8988T (cell line): Measurements from ENCODE around the gene EFCAB14.
"Not testable (repeated sequence)": the region's sequence is repeated elsewhere in the genome, so short reads cannot be mapped to it uniquely, and the experiment has no call there.

Experiments
- DNase-seq: peaks from one replicate; pipeline ENCODE4 v3.0.0; 2011

The EFCAB14 gene

DNA sequence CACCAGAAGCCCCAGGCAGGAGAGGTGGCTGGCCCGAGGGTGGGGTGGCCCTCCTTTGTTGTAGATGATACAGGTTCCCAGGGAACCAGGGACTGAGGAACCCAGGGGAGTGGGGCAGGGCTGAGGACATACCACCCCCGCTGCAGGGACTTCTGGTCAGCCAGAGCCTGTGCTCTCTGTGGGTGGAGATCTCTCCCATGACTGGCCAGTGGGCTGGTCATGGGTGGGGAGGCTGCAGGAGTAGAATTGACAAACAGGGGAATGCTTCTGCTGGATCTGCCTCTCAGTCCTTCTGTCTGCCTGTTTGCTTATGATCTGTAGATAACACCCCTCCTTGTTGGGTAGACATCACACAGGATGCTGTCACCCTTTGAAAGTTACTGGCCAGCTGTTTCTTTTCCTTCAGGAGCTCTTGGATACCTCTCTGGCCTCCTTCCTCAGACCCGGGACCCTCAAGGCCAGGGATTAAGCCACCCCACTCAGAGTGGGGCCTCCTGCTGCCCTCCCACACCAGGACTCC lies 2.8 kb upstream of the EFCAB14 start:
- DNase-seq: no peak

DNA sequence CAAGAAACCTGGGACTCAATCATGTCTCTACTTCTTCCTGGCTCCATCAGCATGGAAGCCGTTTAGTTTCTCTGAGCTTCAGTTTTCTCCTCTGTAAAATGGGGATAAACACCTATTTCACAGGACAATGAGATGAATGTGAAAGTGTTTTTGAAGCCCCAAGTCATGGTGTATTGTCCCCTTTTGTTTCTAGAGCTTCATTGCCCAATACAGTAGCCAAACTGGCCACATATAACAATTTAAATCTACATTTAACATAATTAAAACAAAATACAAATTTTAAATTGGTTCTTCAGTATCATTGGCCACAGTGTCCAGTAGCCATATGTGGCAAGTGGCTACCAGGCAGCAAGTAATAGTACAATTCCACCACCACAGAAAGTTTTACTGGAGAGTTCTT lies 2.3 kb upstream of the EFCAB14 start:
- no peak for DNase-seq

DNA sequence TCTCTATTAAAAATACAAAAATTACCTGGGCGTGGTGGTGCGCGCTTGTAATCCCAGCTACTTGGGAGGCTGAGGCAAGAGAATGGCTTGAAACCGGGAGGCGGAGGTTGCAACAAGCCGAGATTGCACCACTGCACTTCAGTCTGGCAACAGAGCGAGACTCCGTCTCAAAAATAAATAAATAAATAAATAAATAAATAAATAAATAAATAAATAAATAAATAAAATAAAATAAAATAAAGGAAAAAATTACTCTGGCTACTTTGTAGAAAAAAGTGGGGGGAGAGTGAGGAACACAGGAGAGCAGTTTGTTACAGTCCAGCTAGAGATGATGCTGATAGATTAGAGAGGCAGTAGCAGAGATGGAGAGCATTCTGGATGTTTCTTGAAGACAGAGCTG lies 1.4 kb upstream of the EFCAB14 start:
- DNase-seq: not testable (repeated sequence)

DNA sequence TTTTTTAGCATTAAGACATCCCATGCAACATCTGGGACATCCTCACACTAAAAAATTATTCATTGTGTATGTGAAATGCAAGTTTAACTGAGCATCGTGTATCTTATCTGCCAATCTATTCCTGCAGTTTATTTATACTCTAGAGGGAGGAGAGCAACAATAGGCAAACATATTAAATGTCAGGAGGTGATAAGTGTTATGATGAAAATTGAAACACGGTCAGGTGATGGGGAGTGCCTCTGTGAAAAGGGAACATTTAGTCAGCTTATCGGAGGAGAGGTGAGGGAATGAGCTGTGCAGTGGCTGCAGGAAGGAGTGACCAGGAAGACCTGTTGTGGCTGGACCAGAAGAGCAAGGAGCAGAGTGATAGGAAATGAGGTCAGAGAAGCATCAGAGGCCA lies 775 bp upstream of the EFCAB14 start:
- no peak for DNase-seq

DNA sequence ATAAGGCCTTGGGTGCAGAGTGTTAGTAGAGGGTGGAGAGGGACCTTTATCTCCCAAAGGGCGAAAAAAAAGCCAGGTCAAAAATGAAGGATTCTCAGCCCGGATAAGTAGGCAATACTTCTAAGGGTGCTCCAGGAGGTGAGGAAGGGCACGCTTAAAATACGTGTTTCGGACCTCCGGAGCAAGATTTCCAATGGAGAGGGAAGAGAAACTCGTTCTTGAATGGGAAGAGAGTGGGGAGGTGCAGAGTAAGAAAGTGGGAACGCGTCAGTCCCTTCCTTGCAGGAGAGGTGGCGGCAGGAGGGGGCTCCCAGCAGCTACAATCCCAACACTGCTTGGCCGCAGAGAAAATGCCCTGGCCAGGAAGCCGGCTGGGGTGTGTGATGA lies 581 bp downstream of the EFCAB14 start:
- no peak for DNase-seq

DNA sequence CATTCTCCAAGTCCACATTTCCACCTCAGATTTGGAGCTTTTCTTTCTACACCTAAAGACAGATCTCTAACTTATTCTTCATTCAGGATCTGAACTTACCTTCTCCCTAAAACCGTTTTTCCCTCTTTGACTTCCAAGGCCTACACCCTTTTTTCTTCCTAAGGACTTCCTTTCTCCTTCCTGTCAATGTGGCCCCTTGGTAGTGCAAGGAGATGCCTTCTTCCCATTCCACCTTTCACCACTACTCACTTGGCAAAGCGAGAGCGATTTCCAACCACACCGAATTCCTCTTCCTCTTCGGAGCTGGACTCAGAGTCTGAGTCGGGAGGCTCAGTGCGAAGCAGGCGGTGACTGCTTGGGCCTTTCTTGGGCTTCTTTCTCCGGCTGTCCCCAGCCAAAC lies 1.3 kb downstream of the EFCAB14 start:
- no peak for DNase-seq

DNA sequence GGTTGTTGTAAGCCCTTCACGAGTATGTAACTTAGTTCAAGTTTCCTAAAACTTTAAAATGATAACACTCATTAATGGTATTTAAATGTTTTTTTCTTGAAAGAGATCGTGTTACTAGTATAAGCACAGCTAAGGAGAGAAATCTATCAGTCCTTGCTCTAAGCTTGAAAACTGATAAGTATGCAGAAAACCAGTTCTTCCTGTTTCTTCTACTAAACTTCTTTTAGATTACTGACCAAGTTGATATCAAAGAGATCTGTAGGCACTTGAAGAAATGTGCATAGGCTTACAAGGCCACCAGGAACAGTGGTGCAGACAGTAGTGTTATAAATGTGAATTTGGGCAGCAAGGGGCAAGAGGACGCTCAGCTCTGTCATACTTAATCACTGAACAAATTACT lies 3.9 kb downstream of the EFCAB14 start:
- DNase-seq: no peak

DNA sequence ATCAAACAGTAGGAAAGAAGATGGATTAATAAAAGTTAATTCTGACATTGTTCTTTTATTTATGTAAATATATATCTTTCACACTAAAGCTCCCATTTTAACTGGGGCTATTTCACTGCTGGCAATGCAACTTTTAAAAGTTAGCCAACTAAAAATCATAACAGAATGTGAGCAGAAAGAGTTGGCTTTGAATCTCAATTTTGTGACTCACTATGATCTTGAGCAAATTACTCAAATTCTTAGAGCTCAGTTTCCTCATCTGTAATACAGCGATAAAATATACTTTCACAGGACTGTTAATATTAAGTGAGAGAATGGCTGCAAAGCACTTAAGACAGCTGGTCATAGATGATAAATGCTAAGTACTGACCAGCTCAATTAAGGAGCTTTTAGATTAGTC lies 10.8 kb downstream of the EFCAB14 start:
- DNase-seq: no peak

DNA sequence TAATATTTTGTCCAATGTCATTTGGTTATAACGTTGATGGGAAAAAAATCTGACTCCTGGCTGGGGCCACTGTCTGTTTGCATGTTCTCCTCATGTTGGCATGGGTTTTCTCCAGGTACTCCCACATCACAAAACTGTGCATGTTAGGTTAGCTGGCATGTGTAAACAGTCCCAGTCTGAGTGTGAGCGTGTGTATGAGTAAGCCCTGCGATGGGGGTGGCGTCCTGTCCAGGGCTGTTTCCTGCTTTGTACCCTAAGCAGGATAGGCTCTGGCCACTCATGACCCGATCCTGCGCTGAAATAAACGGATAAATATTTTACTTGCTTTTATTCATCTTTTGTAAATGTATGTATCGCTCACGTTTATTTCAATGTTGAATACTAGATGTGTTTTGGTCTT lies 13.5 kb downstream of the EFCAB14 start:
- DNase-seq: no peak

DNA sequence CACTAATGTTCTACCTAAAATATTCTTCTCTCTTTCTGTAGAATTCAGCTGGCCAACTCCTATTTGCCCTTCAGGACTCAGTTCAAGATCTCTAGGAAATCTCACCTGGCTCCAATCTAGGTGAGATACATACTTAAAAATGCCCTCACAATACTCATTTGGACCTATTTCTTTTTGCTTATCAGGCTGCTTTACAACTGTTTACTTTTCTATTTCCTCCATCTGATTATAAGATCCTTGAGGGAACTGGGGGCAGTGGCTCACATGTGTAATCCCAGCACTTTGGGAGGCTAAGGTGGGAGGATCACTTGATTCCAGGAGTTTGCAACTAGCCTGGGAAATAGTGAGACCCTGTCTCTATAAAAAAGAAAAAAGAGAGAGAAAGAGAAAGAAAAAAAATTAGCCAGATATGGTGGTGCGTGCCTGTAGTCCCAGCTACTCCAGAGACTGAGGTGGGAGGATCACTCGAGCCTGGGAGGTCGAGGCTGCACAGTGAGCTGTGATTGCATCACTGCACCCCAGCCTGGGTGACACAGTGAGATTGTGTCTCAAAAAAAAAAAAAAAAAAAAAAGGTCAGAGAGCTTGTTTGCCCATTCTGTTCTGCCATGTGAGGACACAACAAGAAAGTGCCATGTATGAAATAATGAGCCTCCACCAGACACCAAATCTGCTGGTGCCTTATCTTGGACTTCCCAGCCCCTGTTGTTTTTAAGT lies 14.8 kb downstream of the EFCAB14 start:
- no peak for DNase-seq

DNA sequence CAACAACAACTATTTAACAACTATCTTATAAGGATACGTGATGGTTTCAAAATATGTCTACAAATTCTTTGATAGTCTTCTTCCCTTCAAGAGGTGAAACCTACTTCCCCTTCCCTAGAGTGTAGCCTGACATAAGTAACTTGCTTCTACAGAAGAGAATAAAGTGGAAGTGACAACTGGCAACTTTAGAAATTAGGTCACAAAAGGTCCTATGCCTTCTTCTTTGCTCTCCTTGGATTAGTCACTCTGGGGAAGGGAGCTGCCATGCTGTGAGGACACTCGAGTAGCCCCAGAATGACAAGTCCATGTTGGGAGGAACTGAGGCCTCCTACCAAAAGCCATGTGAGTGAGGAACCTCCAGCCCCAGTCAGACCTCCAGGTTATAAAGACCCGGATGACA lies 19.2 kb downstream of the EFCAB14 start:
- no peak for DNase-seq

DNA sequence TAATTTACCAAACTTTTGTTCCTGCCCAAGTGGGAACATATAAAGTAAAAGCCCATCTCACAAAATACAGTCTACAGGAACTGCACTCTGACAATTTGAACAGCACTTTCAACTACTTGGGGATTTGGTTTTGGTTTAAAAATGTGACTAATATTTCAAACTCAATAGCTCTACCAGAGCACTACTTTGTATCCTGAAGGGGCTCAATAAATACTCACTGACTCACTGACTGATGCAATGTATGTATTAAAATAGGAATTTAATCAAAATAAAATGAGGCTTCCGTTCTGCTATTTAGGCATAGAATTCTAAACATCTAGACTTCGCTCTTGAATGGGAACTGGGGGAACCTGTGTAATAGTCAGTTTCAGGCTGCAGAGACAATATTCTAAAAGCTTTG lies 21.9 kb downstream of the EFCAB14 start:
- DNase-seq: no peak

DNA sequence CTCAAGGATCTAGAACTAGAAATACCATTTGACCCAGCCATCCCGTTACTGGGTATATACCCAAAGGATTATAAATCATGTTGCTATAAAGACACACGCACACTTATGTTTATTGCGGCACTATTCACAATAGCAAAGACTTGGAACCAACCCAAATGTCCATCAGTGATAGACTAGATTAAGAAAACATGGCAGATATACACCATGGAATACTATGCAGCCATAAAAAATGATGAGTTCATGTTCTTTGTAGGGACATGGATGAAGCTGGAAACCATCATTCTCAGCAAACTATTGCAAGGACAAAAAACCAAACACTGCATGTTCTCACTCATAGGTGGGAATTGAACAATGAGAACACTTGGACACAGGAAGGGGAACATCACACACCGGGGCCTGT lies 24.2 kb downstream of the EFCAB14 start:
- DNase-seq: not testable (repeated sequence)

DNA sequence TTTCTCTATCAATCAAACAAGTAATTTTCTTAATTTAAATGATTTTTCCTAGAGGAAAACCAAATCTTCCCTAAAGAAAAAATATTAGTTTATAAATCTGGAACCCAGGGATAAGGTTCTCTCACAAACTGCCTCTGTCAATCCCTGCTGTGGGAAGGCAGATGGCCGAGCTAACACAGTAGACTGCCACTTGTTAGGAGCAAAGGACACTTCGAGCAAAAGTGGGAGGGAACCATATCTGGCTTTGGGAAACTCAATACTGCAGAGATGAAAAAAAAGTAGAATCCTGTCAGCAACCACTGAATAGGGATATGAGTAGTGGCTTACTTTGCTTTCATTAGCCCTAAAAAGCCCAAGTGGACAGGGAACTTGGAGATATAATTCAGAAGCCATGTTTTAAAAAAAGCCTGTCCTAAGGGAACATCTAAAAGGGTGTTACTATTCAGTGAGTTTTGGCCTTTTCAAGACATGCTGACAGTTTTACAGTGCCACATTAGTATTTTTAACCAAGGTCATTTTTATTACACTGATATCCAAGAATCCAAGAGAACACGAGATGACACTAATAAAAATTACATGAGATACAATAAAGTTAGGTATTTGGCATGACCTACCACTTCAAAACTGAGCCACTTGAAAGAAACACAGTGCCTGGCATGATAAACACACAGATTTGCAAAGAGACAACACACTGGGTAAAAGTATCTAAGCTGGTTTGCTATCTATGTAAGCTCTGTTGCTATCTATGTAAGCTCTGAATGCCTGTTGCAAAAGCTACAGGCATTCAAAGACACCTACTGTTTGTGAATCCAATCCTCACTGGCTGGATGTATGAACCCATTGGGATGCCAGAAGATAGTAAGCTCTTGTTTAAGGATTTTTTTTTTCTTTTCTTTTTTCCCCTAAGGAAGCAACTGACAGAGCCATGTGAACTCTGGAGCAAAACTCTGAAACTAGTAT lies 25.8 kb downstream of the EFCAB14 start:
- DNase-seq: no peak

DNA sequence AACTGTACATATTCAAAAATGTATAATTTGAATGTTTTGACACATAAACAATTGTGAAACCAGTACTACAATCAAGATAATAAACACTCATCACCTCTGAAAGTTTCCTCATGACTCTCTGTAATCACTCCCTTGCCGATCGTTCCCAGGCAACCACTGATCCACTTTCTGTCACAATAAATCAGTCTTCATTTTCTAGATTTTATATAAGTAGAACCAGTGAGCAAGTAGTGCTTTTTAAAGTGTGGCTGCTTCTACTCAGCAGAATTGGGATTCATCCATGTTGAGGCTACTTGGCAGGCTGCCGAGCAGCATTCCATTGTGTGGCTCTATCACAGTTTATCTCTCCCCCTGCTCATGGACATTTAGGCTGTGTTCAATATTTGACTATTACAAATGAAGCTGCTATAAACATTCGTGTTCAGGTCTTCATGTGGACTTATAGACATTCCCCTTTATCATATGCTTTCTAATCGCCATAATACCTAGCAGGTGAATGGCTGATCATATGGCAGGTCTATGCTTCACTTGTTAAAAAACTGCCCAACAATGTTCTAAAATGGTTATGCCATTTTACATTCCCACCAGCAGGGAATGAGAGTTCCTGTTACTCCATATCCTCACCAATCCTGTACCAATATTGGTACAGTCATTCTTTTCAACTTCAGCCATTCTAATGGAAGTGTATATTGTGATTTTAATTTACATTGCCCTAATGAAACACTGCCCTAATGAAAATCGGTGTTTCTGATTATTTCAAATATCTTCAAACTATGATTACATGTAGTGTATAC lies 26.7 kb downstream of the EFCAB14 start:
- no peak for DNase-seq

DNA sequence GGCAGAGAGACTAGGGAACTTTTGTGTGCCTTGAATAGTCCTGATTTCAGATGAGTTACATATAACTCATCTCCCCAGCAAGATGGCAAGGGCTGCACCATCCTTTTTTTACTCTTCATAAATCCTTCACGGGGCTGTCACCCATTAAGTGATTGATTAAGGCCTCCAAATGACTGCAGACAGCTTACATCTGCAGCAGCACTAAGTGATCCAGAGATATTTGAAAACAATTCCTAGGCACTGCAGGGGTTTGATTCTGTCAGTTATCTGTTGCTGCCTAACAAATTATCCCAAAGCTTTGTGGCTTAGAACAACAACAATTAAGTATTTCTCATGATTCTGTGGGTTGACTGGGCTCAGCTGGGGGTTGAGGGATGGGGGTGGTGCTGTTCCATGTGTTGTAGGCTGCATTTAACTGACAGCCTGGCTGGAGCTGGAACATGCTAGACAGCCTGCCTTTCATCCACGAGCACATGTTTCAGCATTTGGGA lies 27.9 kb downstream of the EFCAB14 start:
- no peak for DNase-seq

DNA sequence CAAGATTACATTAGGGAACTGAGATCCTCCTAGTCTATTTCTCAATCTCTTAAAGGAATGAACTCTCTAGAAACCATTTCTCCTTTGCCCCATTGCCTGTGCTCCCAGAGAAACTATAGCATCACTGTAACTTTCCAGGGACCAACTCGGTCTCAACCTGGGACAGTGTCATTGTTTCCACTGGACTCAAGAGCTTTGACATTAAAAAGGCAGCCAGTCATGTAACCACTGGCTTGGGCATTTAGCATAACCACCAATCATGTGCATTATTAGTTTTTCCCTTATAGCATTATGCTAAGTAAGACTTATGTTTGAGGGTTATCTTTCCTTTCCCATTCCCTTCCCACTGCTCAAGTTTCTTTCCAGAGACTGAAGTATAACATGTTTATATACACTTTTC lies 29.0 kb downstream of the EFCAB14 start:
- DNase-seq: no peak

DNA sequence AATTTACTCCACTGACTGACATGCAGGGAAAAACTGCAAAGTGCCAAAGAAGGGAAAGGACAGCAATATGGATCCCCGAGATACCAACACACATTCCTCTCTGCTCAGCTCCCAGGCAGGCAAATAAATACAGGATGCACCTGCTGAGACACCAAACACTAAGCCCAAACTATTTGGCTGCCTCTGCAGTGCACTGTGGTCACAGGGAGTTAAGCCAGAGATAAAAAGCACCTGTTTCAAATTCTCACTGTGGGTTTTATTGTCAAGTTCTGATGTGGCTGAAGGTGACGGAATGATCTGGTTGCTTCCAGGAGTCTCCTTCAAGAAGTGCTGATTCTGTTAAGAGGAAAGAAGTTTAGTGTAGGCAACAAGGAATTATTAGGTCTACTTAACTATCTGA lies 29.6 kb downstream of the EFCAB14 start:
- no peak for DNase-seq

DNA sequence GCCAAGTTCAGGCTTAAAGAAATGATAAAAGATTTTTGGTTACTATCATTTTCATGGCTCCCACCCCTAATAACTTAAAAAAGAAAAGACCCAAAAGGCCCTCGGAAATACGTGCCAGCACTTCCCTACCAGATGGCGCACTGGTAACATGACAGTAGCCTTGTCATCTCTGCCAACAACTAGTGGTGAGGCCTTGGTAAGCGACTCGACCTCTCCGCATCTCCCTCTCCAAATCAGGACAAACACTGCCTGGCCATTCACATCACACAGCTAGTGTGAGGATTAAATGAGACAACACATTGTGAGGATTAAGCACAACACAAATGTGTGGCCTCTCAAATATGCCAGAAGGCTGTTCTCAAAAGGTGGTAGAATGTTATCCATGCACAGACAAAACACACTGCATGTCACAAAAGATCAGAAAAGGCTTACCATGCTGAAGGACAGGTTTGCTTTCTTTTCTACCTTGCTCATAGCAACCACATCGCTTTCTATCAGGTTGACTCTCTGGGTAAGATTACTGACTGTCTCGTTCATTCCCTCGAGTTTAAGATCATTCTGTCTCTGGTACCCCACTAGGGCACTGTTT lies 30.9 kb downstream of the EFCAB14 start:
- DNase-seq: no peak

DNA sequence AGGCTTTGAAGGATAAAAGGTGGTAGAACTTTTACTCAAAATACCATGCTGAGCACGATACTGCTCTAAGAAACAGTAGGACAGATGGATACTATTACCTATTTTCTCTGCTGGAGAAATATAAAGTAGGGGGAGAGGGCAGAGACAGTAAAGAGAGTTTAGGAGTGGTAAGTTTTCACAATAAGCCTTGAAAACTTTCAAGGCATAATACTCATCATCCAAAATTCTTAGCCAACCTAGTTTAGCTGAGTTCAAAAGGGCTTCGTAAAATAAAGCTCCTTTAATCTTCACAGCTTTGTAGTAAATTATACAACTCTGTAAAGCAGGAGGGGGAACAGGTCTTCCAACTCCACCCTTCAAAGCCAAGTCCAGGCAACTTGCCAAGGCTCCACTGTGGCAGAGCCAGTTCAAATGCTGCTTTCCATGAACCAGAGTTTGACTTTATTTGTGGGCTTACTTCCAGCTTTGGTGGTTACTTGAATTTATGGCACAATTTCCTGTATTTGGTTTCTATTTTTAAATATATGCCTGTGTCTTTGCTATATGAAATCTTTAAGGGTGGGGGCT lies 31.7 kb downstream of the EFCAB14 start:
- no peak for DNase-seq

DNA sequence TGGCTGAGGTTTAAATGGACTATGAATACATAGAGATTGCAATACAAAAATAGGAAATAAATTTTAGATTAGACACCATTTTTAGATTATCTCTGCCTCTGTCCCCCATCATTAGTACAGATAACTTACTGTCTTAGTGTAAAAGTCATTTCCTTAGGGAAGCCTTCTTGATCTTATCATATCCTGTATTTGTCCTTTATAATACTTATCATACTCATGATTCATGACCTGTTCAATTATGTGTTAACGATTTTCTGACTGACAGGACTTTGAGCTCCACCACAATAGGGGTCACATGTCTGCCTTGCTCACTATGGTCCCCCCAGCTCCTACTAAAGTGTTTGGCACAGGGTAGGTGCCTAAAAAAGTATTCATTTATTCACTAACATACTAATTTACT lies 32.7 kb downstream of the EFCAB14 start:
- no peak for DNase-seq

DNA sequence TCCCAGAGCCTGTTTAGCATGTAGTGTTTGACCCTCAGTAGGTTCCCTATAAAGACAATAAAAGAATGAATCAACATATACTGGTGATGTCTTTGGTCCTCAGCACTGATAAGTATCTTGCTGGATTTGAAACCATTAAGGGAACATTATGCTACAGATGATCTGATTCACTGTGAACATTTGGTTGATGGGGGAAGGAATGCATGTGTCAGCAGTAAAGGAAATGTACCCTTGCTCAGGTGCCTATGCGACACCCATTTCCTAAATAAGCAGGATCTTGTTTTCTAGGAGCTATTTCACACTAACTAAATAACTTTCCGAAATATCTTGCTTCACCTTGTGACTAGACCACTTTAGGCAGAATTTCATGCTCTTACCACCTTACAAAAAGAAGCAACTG lies 34.2 kb downstream of the EFCAB14 start:
- DNase-seq: no peak
